CD4-positive, alpha-beta T cell (primary cell): Measurements from ENCODE around the gene SMTNL1. TPM values are rescaled to one million over a fixed set of nuclear protein-coding genes. Genes with fewer than 3 reads are reported as not detected.

Experiments used
- ATAC-seq: fragments of 200-7000 bp; cut with Tn5 transposase; one replicate; pipeline ENCODE4 v1.10.0; 2022; ENCODE audit warnings: mild to moderate bottlenecking; ENCODE audit not compliant: poor library complexity
- CTCF ChIA-PET: fragments of 350-600 bp; sonication (Branson Sonifier 250); formaldehyde crosslinking; loops from one replicate; lab custom pipeline; 2021; ENCODE audit warnings: antibody characterized with exemption, inconsistent platforms; lab: Charles Lee
- POLR2A ChIA-PET: fragments of 350-600 bp; sonication (Branson Sonifier 250); formaldehyde crosslinking; loops from one replicate; lab custom pipeline; 2021; ENCODE audit warnings: antibody characterized with exemption, inconsistent platforms; lab: Charles Lee
- DNase-seq, 14 experiments: peaks; one replicate each; pipeline ENCODE4 v3.0.0-alpha.2; 2013 to 2020; ENCODE audit warnings: mixed read lengths in 2 of 14
- H3K27ac ChIP-seq, 2 donors: one replicate each; pipeline versions ENCODE4 v1.5.1 to v1.7.0; 2013; ENCODE audit warnings: low read length in 2 of 2, low read depth in 1 of 2, mild to moderate bottlenecking in 1 of 2
- H3K27me3 ChIP-seq, 2 experiments: 1 replicate in 1 of 2; 2 replicates in 1 of 2; pipeline versions ENCODE4 v1.6.1 to v1.7.0; 2013; ENCODE audit warnings: low read length in 2 of 2, control low read depth in 1 of 2, mild to moderate bottlenecking in 1 of 2, moderate library complexity in 1 of 2; ENCODE audit not compliant: insufficient read depth in 2 of 2, control insufficient read depth in 1 of 2
- H3K36me3 ChIP-seq: one replicate; pipeline ENCODE4 v1.6.1; 2013; ENCODE audit warnings: low read length, control low read depth; ENCODE audit not compliant: insufficient read depth
- H3K4me1 ChIP-seq: one replicate; pipeline ENCODE4 v1.6.1; 2013; ENCODE audit warnings: low read length, control low read depth; ENCODE audit not compliant: insufficient read depth
- H3K4me3 ChIP-seq: one replicate; pipeline ENCODE4 v1.5.1; 2013; ENCODE audit warnings: mild to moderate bottlenecking, low read length, moderate library complexity
- H3K9me3 ChIP-seq, 2 experiments: 1 replicate in 1 of 2; 2 replicates in 1 of 2; pipeline versions ENCODE4 v1.6.1 to v1.7.0; 2013; ENCODE audit warnings: low read length in 2 of 2, mild to moderate bottlenecking in 2 of 2, control low read depth in 1 of 2, moderate library complexity in 1 of 2; ENCODE audit not compliant: control insufficient read depth in 1 of 2, insufficient read depth in 1 of 2
- H3K27ac Mint-ChIP-seq: one replicate; pipeline ENCODE4 v1.8.0; 2020; ENCODE audit warnings: mixed read lengths
- H3K27me3 Mint-ChIP-seq: one replicate; pipeline ENCODE4 v1.8.0; 2021; ENCODE audit warnings: mixed read lengths
- H3K36me3 Mint-ChIP-seq: one replicate; pipeline ENCODE4 v1.8.0; 2021; ENCODE audit warnings: low read depth, mixed read lengths
- H3K4me1 Mint-ChIP-seq: one replicate; pipeline ENCODE4 v1.8.0; 2021; ENCODE audit warnings: low read depth, mixed read lengths
- H3K4me3 Mint-ChIP-seq: one replicate; pipeline ENCODE4 v1.8.0; 2020; ENCODE audit warnings: mild to moderate bottlenecking, mixed read lengths
- H3K9me3 Mint-ChIP-seq: one replicate; pipeline ENCODE4 v1.8.0; 2020; ENCODE audit warnings: mixed read lengths
- CTCF ChIP-seq: fragments of 200-600 bp; IDR thresholded peaks from one replicate; pipeline ENCODE4 v1.8.0; 2022; ENCODE audit warnings: antibody characterized with exemption, mild to moderate bottlenecking
- intact Hi-C, 2 experiments: fragments of 100-400 bp; cut with DNase I in 1 of 2; cut with micrococcal nuclease in 1 of 2; formaldehyde crosslinking; loops; one replicate each; pipeline versions ENCODE4 v1.15.1 to v1.9.0; 2023 to 2025; cut with DNase I, micrococcal nuclease
- total RNA-seq, 174 experiments: library from RNA in 2 of 174; stranded (reverse) in 2 of 174; gene quantifications; one replicate each; pipeline ENCODE4 v1.2.3 and lab custom pipeline; 2021 to 2026

Gene SMTNL1
- total RNA-seq, 2 experiments from 2014 or later: not detected

- Histone ChIP-seq H3K27me3 (no peaks in the 10 kb centered on the region), H3K27ac (no peak overlapping the region), H3K9me3 (no peaks in the 10 kb centered on the region), H3K36me3 (peaks cover 41% of the 10 kb centered on the region), H3K4me1 (no peaks in the 10 kb centered on the region), H3K4me3 (no peak overlapping the region)
- DNase-seq: no peak
- Mint-ChIP-seq H3K4me3 (no peak overlapping the region), H3K9me3 (no peaks in the 10 kb centered on the region), H3K27ac (no peak overlapping the region), H3K4me1 (no peaks in the 10 kb centered on the region), H3K27me3 (no peaks in the 10 kb centered on the region), H3K36me3 (peaks cover 24% of the 10 kb centered on the region)
- no peak for TF ChIP-seq CTCF
- ChIA-PET CTCF (no interaction called here), POLR2A (no interaction called here)
- ATAC-seq: no peak
- intact Hi-C loops: no loop called here
Measured at GRCh38 chr11:57500926-57501325, 36.5 kb upstream of the SMTNL1 start.

GRCh38 chr11:57501953-57502352, 35.4 kb upstream of the SMTNL1 start:
- no peak for TF ChIP-seq CTCF
- no peaks in the 10 kb centered on the region for H3K27me3 Mint-ChIP-seq
- intact Hi-C loops: no loop called here
- no peaks in the 10 kb centered on the region for H3K27me3 ChIP-seq
- peaks cover 39% of the 10 kb centered on the region for H3K36me3 ChIP-seq
- no peaks in the 10 kb centered on the region for H3K4me1 Mint-ChIP-seq
- ChIA-PET POLR2A (no interaction called here), CTCF (interaction anchor here (1.2 kb wide), 1 partner anchor 9 kb away, joined by 4 read pairs; no protein-coding TSS in a partner anchor)
- no peaks in the 10 kb centered on the region for H3K4me1 ChIP-seq
- no peaks in the 10 kb centered on the region for H3K9me3 Mint-ChIP-seq
- no peak overlapping the region for H3K4me3 ChIP-seq
- H3K27ac ChIP-seq: no peak overlapping the region
- DNase-seq (no peak), ATAC-seq (no peak)
- no peak overlapping the region for H3K4me3 Mint-ChIP-seq
- H3K27ac Mint-ChIP-seq: no peak overlapping the region
- H3K9me3 ChIP-seq: no peaks in the 10 kb centered on the region
- H3K36me3 Mint-ChIP-seq: peaks cover 24% of the 10 kb centered on the region

- H3K27me3 ChIP-seq: no peaks in the 10 kb centered on the region
- Mint-ChIP-seq H3K36me3 (peaks cover 24% of the 10 kb centered on the region), H3K4me3 (no peak overlapping the region), H3K9me3 (no peaks in the 10 kb centered on the region), H3K27me3 (no peaks in the 10 kb centered on the region), H3K4me1 (no peaks in the 10 kb centered on the region), H3K27ac (no peak overlapping the region)
- H3K27ac ChIP-seq: no peak overlapping the region
- H3K4me1 ChIP-seq: no peaks in the 10 kb centered on the region
- ChIA-PET CTCF (interaction anchor here (1.2 kb wide), 1 partner anchor 9 kb away, joined by 4 read pairs; no protein-coding TSS in a partner anchor), POLR2A (no interaction called here)
- no peak for TF ChIP-seq CTCF
- ATAC-seq (no peak), DNase-seq (no peak)
- no peaks in the 10 kb centered on the region for H3K9me3 ChIP-seq
- intact Hi-C loops: no loop called here
- no peak overlapping the region for H3K4me3 ChIP-seq
- peaks cover 38% of the 10 kb centered on the region for H3K36me3 ChIP-seq
Measured at GRCh38 chr11:57502376-57502775, 35.0 kb upstream of the SMTNL1 start.
